HG03025 (cell line): ENCODE data around the gene MYB.
"Not testable (repeated sequence)": the region's sequence is repeated elsewhere in the genome, so short reads cannot be mapped to it uniquely, and the experiment has no call there.

Experiments used
- ATAC-seq: cut with Tn5 transposase; IDR thresholded peaks from one replicate; pipeline ENCODE4 v1.9.1; 2021; ENCODE audit warnings: mild to moderate bottlenecking, moderate library complexity; ENCODE audit not compliant: unreplicated experiment, low FRiP score

MYB gene

GRCh38 chr6:135243871-135244796 is 63.0 kb downstream of the MYB start:
- no peak for ATAC-seq

- ATAC-seq, result no peak
Measured at GRCh38 chr6:135244805-135245204, 63.7 kb downstream of the MYB start.

GRCh38 chr6:135246412-135247012 is 65.4 kb downstream of the MYB start:
- not testable (repeated sequence) for ATAC-seq

GRCh38 chr6:135250234-135250633 is 69.1 kb downstream of the MYB start:
- no peak for ATAC-seq

GRCh38 chr6:135250751-135251497 is 69.8 kb downstream of the MYB start:
- ATAC-seq, result no peak

GRCh38 chr6:135251498-135252441 is 70.7 kb downstream of the MYB start:
- ATAC-seq, result no peak

GRCh38 chr6:135254471-135254870 is 73.4 kb downstream of the MYB start:
- no peak for ATAC-seq

- no peak for ATAC-seq
Measured at GRCh38 chr6:135256866-135257265, 75.8 kb downstream of the MYB start.

- no peak for ATAC-seq
Measured at GRCh38 chr6:135257631-135258405, 76.7 kb downstream of the MYB start.

- no peak for ATAC-seq
Measured at GRCh38 chr6:135258970-135259369, 77.9 kb downstream of the MYB start.

- no peak for ATAC-seq
Measured at GRCh38 chr6:135260612-135261011, 79.5 kb downstream of the MYB start.

- no peak for ATAC-seq
Measured at GRCh38 chr6:135261872-135262725, 81.0 kb downstream of the MYB start.

- ATAC-seq, result no peak
Measured at GRCh38 chr6:135265278-135265677, 84.2 kb downstream of the MYB start.

GRCh38 chr6:135266675-135267074 is 85.6 kb downstream of the MYB start:
- no peak for ATAC-seq

- ATAC-seq, result no peak
Measured at GRCh38 chr6:135267085-135267484, 86.0 kb downstream of the MYB start.

GRCh38 chr6:135268263-135268662 is 87.2 kb downstream of the MYB start:
- ATAC-seq, result no peak

GRCh38 chr6:135268740-135269139 is 87.6 kb downstream of the MYB start:
- no peak for ATAC-seq
